Activated T-helper 9 cell treated with anti-CD3 and anti-CD28 coated beads, Interleukin-2, amount 50 U/mL, for 16 hours (primary cell): Measurements from ENCODE around the gene NFE2L3.
"Not testable (repeated sequence)": the region's sequence is repeated elsewhere in the genome, so short reads cannot be mapped to it uniquely, and the experiment has no call there.

ENCODE experiments used
- DNase-seq: peaks from one replicate; pipeline ENCODE4 v3.0.0-alpha.2; 2020; ENCODE audit warnings: low read depth

Gene NFE2L3

GRCh38 chr7:26186364-26187311 lies 34.6 kb downstream of the NFE2L3 start:
- no peak for DNase-seq

DNA sequence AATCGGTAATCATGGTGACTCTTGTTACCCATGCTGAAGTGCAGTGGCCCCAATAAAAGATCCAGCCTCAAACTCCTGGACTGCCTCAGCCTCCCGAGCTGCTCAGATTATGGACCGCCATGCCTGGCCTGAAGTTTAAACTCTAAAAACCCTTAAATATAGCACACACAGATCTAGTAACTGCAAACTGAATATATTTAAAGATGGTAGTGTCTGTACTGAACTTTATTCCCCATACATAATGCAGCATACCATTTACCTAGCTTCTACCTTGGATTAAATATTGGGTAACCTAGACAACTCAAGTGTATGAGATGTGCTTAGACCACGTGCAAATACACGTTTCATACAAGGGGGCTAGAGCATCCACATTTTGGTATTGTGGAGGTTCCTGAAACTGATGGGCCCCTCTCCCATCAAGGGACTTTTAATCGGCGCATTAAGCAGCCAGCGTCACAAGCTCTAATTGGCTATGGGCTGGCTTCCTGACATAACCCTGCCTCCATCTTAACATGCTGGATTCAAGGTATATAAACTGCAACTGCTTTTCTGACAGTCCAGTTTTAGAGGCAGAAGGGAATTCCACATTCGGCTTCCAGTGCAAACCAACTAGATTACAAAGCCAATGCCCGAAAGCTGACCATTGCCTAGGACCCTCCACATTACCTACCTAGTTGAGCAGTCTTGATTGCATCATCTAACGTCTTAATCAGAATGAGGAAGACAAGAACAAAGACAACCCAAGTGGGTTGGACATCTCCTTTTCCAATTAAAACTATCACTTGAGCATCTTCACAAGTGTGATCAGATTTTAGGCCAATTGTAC lies 35.6 kb downstream of the NFE2L3 start:
- no peak for DNase-seq

- DNase-seq = no peak
These were observed 36.4 kb downstream of the NFE2L3 start for GRCh38 chr7:26188206-26188956.

DNA sequence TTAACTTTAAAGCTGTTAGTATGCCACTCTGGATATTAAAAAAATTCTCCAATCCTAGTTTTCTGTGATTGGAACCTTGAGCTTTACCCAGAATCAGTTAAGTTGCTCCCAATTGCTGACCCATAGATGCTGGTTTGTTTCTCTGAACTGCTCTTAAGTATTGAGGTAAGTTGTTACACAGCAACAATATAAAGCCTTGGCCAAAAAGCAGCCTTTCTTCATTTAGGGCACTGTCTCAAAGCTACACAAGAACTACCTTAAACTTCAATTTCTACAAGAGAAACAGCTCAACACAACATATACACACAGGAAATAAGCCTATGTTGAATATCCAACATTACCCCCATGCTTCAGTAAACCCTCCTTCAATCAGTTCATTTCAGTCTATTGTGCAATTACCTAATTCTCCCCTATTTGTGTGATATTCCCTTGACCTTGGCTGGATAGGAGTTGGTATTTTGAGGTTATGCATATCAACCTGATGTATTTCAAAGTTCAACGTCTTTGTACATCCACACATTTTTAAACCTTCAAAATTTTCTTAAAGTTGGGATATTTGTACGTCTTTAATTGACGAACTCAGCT lies 37.1 kb downstream of the NFE2L3 start:
- no peak for DNase-seq

DNA sequence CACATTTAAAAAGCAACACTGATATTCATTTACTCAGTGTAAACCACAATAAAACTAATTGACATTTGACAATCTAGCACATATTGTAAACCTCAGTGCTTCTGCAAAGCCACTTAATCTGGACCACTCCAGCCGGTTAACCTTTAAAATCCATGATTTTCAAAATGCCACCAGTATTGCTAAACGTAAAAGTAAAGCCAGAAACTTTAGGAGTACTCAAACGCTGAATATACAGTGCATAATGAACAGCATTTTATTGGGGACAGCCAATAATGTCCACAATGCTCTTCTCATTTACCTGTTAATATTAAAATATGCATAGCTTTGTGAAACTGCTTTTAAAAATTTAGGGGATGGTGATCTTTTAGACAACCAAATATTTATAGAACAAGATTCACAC lies 37.7 kb downstream of the NFE2L3 start:
- no peak for DNase-seq

DNA sequence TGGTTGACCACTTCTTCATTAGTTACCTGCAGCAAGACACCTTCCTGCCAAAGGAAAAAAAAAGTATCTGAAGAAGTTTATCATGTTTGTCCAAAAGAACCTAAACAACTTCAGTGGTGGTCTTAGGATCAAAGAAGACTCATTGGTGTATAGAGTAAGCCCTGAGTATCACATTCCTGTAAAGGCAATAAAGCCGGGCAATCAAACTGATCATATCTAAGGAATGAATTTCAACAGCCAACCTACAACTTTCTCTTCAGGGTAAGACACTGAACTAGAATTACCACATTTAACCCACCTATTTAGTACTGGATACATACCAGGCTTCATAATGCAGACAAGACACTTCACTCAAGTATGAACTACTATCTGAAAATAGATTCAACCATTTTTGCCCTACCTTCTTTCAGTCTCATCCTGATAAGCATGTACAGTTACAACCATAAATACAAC lies 38.4 kb downstream of the NFE2L3 start:
- no peak for DNase-seq

DNA sequence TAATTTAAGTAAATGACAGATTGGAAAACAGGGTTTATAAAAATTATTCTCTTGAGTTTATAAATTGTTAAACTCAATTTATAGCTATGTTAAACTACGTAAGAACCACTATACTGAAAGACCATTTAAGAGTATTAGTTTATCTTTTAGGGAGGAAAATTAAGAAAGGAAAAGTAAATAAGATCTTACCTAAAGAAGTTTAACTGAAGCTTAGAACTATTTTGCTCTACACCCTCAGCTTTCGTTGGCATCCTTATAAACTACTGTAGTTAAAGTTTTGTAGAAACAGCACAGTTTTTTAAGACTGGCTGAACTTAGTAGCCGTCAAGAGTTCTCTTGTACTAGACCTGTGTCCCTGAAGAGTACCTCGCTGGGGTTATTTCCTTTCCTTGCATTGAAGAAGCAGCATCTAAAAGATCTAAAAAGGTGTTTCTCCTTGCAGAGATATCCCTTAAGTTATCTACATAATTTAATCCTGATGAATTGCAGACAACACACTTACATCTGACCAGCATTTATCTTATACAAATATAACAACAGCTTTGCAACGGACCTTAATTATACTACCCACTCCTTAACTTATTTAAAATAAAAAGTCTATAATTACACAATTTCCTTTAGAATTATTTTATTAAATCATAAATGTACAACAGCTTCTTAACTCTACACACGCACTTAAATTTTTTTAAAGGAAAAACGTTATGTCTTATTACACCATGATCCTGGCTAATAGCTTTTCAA lies 39.4 kb downstream of the NFE2L3 start:
- DNase-seq = no peak

- no peak for DNase-seq
These were observed 40.0 kb downstream of the NFE2L3 start for GRCh38 chr7:26191974-26192479.

- DNase-seq = no peak
These were observed 40.6 kb downstream of the NFE2L3 start for GRCh38 chr7:26192485-26193087.

DNA sequence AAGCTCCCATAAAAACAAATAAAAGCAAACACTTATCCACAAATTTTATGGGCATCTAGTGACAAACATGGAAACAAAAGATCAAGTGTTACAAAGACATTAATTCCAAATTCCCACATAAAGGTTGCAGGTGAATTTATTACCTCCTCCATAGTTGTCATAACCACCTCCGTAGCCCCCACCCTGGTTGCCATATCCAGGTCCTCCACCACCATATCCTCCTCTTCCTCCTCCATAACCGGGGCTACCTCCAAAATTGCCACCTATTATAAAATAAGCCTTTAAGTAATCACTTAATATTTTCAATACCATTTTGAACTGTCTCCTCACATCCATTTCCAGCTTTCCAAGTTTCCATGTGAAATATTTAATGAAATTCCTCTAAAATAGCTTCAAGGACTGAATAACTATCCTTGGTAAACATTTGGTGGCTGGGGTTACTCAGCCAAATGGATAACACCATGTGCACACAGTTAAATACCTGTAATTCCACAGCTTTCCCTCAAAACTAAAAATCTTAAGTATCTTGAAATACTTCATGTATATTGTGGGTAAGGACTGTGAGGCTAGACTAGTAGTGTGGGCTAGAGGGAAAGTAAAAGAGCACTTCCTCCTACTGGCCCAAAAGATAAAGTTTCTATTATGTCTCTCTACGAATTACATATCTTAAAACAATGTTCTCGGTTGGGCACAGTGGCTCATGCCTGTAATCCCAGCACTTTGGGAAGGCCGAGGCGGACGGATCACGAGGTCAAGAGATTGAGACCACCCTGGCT lies 41.6 kb downstream of the NFE2L3 start:
- DNase-seq = no peak

- not testable (repeated sequence) for DNase-seq
These were observed 42.8 kb downstream of the NFE2L3 start for GRCh38 chr7:26194764-26195163.

DNA sequence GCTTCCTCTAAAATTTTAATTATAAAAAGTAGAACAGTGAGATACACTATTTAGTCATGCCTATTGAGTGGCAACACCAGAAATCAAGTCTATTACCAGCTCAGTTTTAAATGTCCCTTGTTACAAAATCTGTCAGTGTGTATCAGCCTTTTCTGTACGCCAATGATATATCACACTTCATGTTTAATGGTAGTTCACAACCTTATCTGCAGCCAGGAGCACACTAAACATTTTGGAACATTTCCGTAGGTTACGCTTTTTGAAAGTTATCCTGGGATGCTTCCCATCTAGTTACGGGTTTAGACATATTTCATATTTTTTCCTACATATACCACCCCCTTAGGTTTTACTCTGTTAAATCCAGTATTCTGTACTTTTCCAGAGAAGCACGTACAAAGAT lies 43.2 kb downstream of the NFE2L3 start:
- no peak for DNase-seq

DNA sequence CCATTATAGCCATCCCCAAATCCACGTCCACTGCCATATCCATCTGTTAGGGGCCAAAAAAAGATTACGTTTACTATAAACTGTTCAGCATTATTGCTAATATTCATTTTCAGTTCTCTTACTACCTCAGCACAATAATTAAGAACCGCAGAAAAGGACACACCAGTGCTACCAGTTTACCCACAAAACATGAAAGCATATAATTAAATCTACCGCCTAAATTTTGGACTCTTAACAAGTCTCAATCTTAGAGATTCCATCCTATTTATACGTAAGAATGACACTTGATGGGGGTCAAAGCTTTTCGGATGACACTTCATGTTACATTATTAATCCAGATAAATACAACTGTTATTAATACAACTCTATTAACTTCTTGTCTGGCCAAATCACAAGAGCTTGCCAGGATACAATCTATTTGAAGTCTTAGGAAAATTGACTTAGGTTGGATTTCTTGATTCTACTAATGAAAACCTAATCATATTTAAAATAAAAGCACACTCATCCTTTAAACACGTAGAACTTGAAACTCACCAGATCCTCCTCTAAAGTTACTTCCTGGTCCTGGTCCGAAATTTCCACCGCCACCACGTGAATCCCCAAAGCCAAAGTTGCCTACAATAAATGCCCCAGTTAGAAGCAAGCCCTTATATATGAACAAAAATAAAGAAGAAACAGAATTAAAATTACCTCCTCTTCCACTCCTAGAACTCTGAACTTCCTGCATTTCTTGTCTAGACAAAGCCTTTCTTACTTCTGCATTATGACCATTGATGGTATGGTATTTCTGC lies 44.1 kb downstream of the NFE2L3 start:
- no peak for DNase-seq

DNA sequence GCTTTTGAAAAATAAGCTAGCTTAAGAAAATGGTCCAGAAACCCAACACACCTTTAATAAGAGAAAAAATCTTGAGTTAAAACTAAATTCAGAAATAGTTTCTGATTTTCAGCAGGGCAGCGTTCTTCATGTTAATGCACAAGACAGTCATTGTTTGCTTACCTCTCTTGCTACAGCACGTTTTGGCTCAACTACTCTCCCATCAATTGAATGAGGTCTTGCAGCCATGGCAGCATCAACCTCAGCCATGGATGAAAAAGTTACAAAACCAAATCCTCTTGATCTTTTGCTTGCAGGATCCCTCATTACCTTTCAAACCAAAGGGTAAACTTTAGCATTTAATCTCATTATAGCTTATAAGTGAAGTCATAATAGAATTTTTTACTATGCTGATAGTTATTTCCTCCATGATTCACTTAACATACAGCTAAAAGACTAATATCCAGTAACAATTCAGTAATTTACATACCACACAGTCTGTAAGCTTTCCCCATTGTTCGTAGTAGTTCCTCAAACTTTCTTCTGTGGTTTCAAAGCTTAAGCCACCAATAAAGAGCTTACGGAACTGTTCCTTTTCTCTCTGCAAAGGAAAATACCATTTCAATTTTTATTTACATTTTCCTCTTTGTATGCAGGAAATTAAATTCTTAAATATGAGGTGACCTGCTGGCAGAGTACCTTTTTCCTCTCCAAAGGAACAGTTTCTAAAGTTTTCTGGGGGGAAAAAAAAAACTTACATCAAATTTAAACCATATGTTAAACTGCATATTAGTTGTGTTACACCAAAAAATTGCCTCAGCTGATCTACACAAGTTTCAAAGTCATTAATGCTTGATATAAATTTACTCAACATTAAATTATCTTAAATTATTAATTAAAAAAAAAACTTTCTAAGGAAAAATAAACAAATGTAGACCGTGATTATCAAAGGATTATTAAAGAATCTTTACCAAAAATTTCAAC lies 45.4 kb downstream of the NFE2L3 start:
- DNase-seq = no peak

GRCh38 chr7:26198133-26198780 lies 46.3 kb downstream of the NFE2L3 start:
- DNase-seq = no peak

GRCh38 chr7:26198781-26199169 lies 46.8 kb downstream of the NFE2L3 start:
- no peak for DNase-seq
